HG02798 (cell line): ENCODE results near the gene UBXN4.
"Not testable (repeated sequence)": the region's sequence is repeated elsewhere in the genome, so short reads cannot be mapped to it uniquely, and the experiment has no call there.

Experiments
- ATAC-seq: cut with Tn5 transposase; IDR thresholded peaks from one replicate; pipeline ENCODE4 v1.9.1; 2021; ENCODE audit warnings: mild to moderate bottlenecking; ENCODE audit not compliant: unreplicated experiment, poor library complexity

The UBXN4 gene

GRCh38 chr2:135762022-135762421 is 20.4 kb downstream of the UBXN4 start:
- ATAC-seq: no peak

- ATAC-seq: no peak
These were observed 20.9 kb downstream of the UBXN4 start for GRCh38 chr2:135762530-135762929.

DNA sequence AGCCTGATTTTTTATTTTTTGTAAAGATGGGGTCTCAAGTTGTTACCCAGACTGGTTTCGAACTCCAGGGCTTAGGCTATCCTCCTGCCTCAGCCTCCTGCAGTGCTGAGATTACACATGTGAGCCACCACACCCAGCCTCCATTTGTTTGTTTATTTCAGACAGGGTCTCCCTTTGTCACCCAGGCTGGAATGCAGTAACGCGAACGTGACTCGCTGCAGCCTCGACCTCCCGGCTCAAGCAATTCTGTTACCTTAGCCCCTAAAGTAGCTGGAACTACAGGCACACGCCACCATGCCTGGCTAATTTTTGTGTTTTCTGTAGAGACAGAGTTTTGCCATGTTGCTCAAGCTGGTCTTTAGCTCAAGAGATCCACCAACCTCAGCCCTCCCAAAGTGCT is 27.2 kb downstream of the UBXN4 start:
- no peak for ATAC-seq

DNA sequence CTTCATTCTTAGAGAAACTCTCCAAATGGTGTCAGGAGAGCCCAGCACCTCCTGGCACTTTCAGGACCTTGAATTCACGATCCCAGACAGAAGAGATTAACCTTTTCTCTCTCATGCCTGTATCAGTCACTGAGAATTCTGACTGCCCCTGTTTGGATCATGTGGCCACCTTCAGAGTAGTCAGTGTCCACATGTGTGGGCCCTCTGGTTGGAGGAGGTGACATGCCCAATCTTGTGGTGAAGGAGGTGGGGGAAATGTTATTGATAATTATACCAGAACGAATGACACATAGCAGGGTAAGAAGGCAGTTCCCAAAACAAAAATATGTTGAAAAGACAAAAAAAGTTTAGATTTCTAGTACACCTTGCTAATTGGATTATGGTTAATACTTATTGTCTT is 31.7 kb downstream of the UBXN4 start:
- no peak for ATAC-seq

DNA sequence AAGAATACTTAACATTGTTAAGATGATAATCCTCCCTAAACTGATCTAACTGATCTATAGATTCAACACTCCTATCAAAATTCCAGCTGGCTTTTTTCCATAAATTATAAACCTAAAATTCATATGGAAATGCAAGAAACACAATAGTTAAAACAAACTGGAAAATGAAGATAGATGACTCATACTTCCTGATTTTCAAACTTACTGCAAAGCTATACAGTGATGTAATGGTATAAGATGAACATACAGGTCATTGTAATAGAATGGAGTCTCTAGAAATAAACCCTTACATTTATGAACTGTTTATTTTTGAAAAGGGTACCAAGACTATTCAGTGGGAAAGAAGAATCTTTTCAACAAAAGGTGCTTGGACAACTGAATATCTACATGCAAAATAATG is 32.3 kb downstream of the UBXN4 start:
- ATAC-seq: no peak

GRCh38 chr2:135775420-135775819 is 33.8 kb downstream of the UBXN4 start:
- no peak for ATAC-seq

DNA sequence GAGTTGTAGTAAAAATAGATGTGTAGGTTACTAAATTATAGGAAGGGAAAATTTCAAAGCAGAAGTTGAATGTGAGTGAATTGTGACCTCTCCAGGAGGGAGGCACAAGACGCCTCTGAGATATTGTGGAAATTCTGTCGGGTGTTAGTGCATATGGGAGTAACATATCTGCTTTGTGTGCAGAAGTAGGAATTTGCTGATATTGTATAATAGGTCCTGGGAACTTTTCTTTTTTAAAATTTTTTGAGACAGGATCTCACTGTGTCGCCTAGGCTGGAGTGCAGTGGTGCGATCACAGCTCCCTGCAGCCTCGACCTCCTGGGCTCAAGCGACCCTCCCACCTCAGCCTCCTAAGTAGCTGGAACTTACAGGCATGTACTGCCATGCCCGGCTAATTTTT is 34.7 kb downstream of the UBXN4 start:
- ATAC-seq: no peak

GRCh38 chr2:135782231-135782630 is 40.6 kb downstream of the UBXN4 start:
- ATAC-seq: no peak

DNA sequence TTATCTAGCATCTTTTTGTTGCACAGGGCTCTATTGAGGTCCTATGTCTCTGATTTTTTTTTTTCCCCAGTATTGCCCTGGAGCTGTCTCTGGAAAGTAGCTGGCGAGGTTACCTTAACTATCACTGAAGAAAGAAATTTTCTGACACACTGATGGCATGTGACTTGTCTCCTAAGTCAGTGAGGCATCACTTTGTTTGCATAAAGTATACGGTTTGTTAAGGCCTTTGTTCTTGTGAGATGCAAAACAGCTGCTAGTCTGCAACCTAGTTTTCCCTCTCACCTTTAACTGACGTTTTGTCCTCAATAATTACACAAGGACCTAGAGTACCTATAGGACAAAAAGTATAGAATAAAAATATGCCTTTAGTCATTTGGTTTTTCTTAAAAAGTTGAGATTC is 41.8 kb downstream of the UBXN4 start:
- ATAC-seq: peak; percentile 36

GRCh38 chr2:135785032-135785431 is 43.4 kb downstream of the UBXN4 start:
- ATAC-seq: no peak

DNA sequence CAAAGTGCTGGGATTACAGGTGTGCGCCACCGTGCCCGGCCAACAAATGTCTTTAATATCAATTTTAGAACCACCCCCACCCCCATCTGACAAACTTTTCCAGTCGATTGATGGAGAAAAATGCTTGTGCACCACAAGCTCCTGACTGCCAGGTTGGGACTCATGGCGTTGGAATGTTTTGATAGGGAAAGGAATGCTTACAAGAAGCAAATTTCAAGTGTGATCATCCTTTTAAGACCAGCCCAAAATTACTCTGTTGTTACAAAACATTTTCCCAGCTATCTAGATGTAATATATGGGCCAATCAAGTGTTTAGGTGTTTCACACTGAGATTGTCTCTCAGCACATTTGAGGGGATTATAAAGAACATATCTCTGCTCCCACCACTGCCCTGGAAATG is 45.2 kb downstream of the UBXN4 start:
- ATAC-seq: no peak

DNA sequence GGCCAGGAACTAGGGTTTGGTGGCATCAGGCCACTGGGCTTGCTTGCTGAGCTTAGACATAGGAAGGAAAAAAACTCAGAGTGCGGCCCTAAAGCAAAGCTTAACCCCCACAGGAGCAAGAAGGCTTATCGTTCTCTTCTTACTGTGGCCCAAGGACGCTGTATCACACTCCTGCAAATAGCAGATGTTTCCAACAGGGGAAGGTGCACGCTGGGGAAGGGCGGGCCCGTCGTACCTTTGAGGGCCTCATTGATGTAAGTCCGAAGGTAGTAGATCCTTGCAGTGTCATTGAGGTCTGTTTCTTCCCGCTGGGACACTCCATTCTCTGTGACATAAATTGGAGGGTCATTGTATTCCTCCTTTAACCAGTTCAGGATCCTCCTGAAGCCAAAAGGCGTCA is 48.8 kb downstream of the UBXN4 start:
- no peak for ATAC-seq

- ATAC-seq: no peak
These were observed 49.9 kb downstream of the UBXN4 start for GRCh38 chr2:135791418-135792190.

DNA sequence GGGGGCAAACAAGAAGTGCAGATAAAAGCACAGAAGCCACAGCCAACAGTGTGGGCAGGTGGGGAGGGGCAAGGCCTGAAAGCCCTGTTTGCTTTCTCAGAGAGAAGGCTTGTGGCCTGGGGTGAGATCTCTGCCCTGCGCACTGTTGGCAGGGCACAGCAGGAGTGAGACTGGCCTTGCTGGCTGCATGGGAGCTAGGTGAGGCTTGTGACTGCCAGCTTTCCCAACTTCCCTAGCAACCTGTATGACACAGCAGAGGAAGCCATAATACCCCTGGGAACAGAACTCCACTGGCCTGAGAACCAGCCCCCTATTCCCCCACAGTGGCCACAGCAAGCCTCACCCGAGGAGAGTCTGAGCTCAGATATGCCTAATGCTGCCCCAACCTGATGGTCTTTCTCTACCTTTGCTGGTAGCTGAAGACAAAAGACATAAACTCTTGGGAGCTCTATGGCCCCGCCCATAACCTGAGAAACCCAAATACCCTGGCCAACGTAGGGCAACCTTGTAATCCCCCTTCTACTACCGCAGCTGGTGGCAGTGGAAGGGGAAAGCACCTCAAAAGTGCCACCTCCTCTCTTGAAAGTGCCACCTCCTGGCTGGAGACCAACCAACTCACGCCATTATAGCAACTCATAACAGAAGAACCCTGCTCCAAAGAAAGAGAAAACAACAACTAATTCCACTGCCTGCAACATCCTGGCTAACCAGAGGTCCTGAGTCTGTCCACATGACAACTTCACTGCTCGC is 50.9 kb downstream of the UBXN4 start:
- ATAC-seq: peak; percentile 30

GRCh38 chr2:135795641-135796040 is 54.0 kb downstream of the UBXN4 start:
- not testable (repeated sequence) for ATAC-seq

GRCh38 chr2:135796606-135797005 is 55.0 kb downstream of the UBXN4 start:
- ATAC-seq: no peak

GRCh38 chr2:135797497-135798274 is 56.0 kb downstream of the UBXN4 start:
- peak; percentile 81 for ATAC-seq

DNA sequence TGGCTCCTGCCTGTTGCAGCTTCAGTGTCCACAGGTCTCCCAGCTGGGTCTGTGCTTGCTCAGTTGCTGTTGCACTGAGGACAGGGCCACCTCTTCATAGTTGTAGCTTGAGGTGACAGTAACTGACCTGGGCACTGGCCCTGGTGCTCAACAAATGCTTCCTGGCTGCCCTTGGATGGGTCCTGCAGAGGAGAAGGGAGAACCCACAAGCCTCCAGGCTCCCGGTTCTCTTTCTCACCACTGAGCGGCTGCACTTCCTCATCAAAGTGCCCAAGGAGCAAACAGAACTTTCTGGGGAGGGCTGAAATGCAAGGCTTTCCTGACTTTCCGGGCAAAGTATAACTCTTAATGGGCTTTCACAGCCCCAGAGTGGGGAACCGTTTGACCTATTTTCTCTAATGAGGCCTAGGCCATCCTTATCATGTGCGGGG is 56.6 kb downstream of the UBXN4 start:
- no peak for ATAC-seq

GRCh38 chr2:135798762-135799161 is 57.1 kb downstream of the UBXN4 start:
- ATAC-seq: no peak

DNA sequence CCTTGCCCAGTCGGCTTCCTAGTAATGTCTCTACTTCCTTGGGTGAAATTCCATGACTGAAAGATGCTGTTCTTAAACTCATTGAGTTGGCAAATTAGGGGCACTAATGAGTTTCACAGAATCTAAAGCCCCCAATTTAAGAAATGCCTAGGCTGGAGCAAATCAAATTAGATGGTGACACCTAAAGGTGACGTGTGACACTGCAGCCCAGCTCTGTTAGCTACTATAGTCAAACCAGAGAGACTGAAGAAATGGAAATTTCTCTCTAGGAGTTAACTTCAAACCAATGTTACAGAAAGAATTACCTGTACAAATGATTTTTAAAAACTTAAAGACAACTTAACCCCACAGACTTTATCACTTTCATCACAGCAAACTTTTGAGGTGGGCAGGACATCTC is 58.1 kb downstream of the UBXN4 start:
- no peak for ATAC-seq
